A549 (cell line): ENCODE measurements around the gene CSGALNACT2. TPM values are rescaled to one million over a fixed set of nuclear protein-coding genes. Genes with fewer than 3 reads are reported as not detected.

Source experiments
- ATAC-seq, 2 experiments: fragments of 200-7000 bp in 1 of 2; fragments of >200 bp in 1 of 2; cut with Nextera tagmentation in 1 of 2; cut with Tn5 transposase in 1 of 2; 3 replicates each; pipeline versions ENCODE4 v1.8.0 to v1.9.1; 2018 to 2020; ENCODE audit warnings: mild to moderate bottlenecking in 1 of 2, moderate library complexity in 1 of 2
- CTCF ChIA-PET: fragments of 300-600 bp; sonication (Branson Sonifier 250); formaldehyde crosslinking; extraction: SDS; loops from one replicate; lab custom pipeline; 2021; ENCODE audit warnings: antibody characterized with exemption, inconsistent platforms; lab: Yijun Ruan, JAX
- POLR2A ChIA-PET: fragments of 350-600 bp; formaldehyde crosslinking; extraction: SDS; loops from one replicate; lab custom pipeline; 2021; ENCODE audit warnings: antibody characterized with exemption, inconsistent platforms; lab: Yijun Ruan, JAX
- DNase-seq, 2 experiments: peaks; one replicate each; pipeline versions ENCODE4 v3.0.0 to v3.0.0-alpha.2; 2011 to 2016; ENCODE audit warnings: low read depth in 1 of 2, low spot score in 1 of 2
- FAIRE-seq: peaks from 2 replicates; lab custom pipeline; 2011; peaks lifted over from hg19 to GRCh38; lab: Jason Lieb, UNC
- H3K27ac ChIP-seq, 2 experiments: fragments of >200 bp; sonication (Bioruptor Twin); formaldehyde crosslinking; 3 replicates each; pipeline ENCODE4 v1.5.1; 2016 to 2017
- H3K4me1 ChIP-seq: fragments of >200 bp; sonication (Bioruptor Twin); formaldehyde crosslinking; 3 replicates; pipeline ENCODE4 v1.6.1; 2016
- H3K4me2 ChIP-seq: fragments of >200 bp; sonication (Bioruptor Twin); formaldehyde crosslinking; 3 replicates; pipeline ENCODE4 v1.6.1; 2016
- H3K4me3 ChIP-seq: fragments of >200 bp; sonication (Bioruptor Twin); formaldehyde crosslinking; 3 replicates; pipeline ENCODE4 v1.5.1; 2016
- H3K9me3 ChIP-seq: fragments of >200 bp; sonication (Bioruptor Twin); formaldehyde crosslinking; 3 replicates; pipeline ENCODE4 v1.6.1; 2016
- ATOH8 ChIP-seq: fragments of 250-450 bp; sonication (Bioruptor Pico); IDR thresholded peaks from 2 replicates; pipeline ENCODE4 v1.5.0; 2020; ENCODE audit warnings: low read depth, mild to moderate bottlenecking, moderate library complexity
- BCL3 ChIP-seq: fragments of >200 bp; sonication (Bioruptor Twin); formaldehyde crosslinking; IDR thresholded peaks from 3 replicates; pipeline ENCODE4 v1.6.1; 2016
- BHLHE40 ChIP-seq: IDR thresholded peaks from 2 replicates; pipeline ENCODE4 v1.6.1; 2012; ENCODE audit warnings: low read depth, low read length, inconsistent platforms
- CEBPB ChIP-seq, 2 experiments: fragments of >200 bp in 1 of 2; sonication (Bioruptor Twin) in 1 of 2; formaldehyde crosslinking in 1 of 2; IDR thresholded peaks; 2 replicates each; pipeline ENCODE4 v1.6.1; 2012 to 2016
- E2F6 ChIP-seq: IDR thresholded peaks from 2 replicates; pipeline ENCODE4 v1.6.1; 2012; ENCODE audit warnings: low read depth, borderline replicate concordance
- EHF ChIP-seq: fragments of 250-450 bp; sonication (Bioruptor Pico); IDR thresholded peaks from 2 replicates; pipeline ENCODE4 v1.5.0; 2020; ENCODE audit warnings: mild to moderate bottlenecking
- FOSB ChIP-seq: fragments of 250-450 bp; sonication (Bioruptor Pico); IDR thresholded peaks from 2 replicates; pipeline ENCODE4 v1.5.0; 2020; ENCODE audit warnings: mild to moderate bottlenecking, moderate library complexity
- FOXS1 ChIP-seq: fragments of 250-450 bp; sonication (Bioruptor Pico); IDR thresholded peaks from 2 replicates; pipeline ENCODE4 v1.5.0; 2020; ENCODE audit warnings: mild to moderate bottlenecking, moderate library complexity
- HMGXB4 ChIP-seq: fragments of 250-450 bp; sonication (Bioruptor Pico); IDR thresholded peaks from 2 replicates; pipeline ENCODE4 v1.5.0; 2021; ENCODE audit warnings: mild to moderate bottlenecking, moderate library complexity, borderline replicate concordance
- HOXB13 ChIP-seq: fragments of 250-450 bp; sonication (Bioruptor Pico); IDR thresholded peaks from 2 replicates; pipeline ENCODE4 v1.5.0; 2020; ENCODE audit warnings: low read depth, mild to moderate bottlenecking, moderate library complexity
- JUN ChIP-seq, 2 experiments: fragments of >200 bp; sonication (Bioruptor Twin); formaldehyde crosslinking; IDR thresholded peaks; 2 replicates in 1 of 2; 3 replicates in 1 of 2; pipeline ENCODE4 v1.6.1; 2016 to 2017
- KDM5A ChIP-seq: fragments of 200-600 bp; sonication (generic); IDR thresholded peaks from 2 replicates; pipeline ENCODE4 v1.6.1; 2016; ENCODE audit warnings: antibody characterized with exemption, mild to moderate bottlenecking
- MAZ ChIP-seq: fragments of 150-350 bp; IDR thresholded peaks from 2 replicates; pipeline ENCODE4 v1.6.1; 2014; ENCODE audit warnings: antibody characterized with exemption, low read depth, low read length, borderline replicate concordance
- MYC ChIP-seq: IDR thresholded peaks from 2 replicates; pipeline ENCODE4 v1.6.1; 2012; ENCODE audit warnings: mild to moderate bottlenecking, inconsistent platforms, low read length, improper control_type of control experiment, borderline replicate concordance
- NPAS2 ChIP-seq: fragments of 250-450 bp; sonication (Bioruptor Pico); IDR thresholded peaks from 2 replicates; pipeline ENCODE4 v1.8.0; 2022; ENCODE audit warnings: mild to moderate bottlenecking, moderate library complexity, borderline replicate concordance
- NR3C1 ChIP-seq: fragments of >200 bp; sonication (Bioruptor Twin); formaldehyde crosslinking; IDR thresholded peaks from 3 replicates; pipeline ENCODE4 v1.6.1; 2017
- PHF8 ChIP-seq: fragments of 200-600 bp; sonication (generic); IDR thresholded peaks from 2 replicates; pipeline ENCODE4 v1.6.1; 2016; ENCODE audit warnings: low read depth, mild to moderate bottlenecking, antibody characterized with exemption, moderate library complexity, borderline replicate concordance
- POLR2AphosphoS2 ChIP-seq: conservative IDR thresholded peaks from 2 replicates; pipeline ENCODE4 v1.6.1; 2012; ENCODE audit warnings: low read length, improper control_type of control experiment, inconsistent platforms
- RARB ChIP-seq: fragments of 250-450 bp; sonication (Bioruptor Pico); IDR thresholded peaks from 2 replicates; pipeline ENCODE4 v1.8.0; 2021; ENCODE audit warnings: mild to moderate bottlenecking, moderate library complexity
- RCOR1 ChIP-seq: fragments of 150-350 bp; IDR thresholded peaks from 2 replicates; pipeline ENCODE4 v1.6.1; 2014; ENCODE audit warnings: antibody characterized with exemption, low read length, low read depth
- SMC3 ChIP-seq: fragments of >200 bp; sonication (Bioruptor Twin); formaldehyde crosslinking; IDR thresholded peaks from 3 replicates; pipeline ENCODE4 v1.6.1; 2018; ENCODE audit warnings: inconsistent platforms
- SREBF2 ChIP-seq: fragments of 450-650 bp; IDR thresholded peaks from 2 replicates; pipeline ENCODE4 v1.6.1; 2014; ENCODE audit warnings: mild to moderate bottlenecking, moderate library complexity
- TP53 ChIP-seq: fragments of 250-450 bp; sonication (Bioruptor Pico); IDR thresholded peaks from 2 replicates; pipeline ENCODE4 v1.5.0; 2021; ENCODE audit warnings: mild to moderate bottlenecking, moderate library complexity
- WGBS: methylation state at CpG from one replicate; pipeline ENCODE4 v1.1.6; 2017; ENCODE audit errors: missing lambda C conversion rate; 5-methylcytosine and 5-hydroxymethylcytosine counted together
- polyA plus RNA-seq, 4 experiments: library from polyadenylated mRNA; depleted of rRNA in 3 of 4; stranded (reverse); fragments of >200 nt; fragmentation: RNase III in 1 of 4; extraction: RNeasy Plus Mini Kit Qiagen cat#74134 plus additional on column Dnase treatment in 1 of 4; gene quantifications; 2 replicates in 3 of 4; 3 replicates in 1 of 4; pipeline ENCODE4 v1.2.3, GENCODE V29; 2011 to 2017

The CSGALNACT2 gene
- polyA plus RNA-seq, 2 of the 4 experiments (the other 2 are of a cell fraction) = 11.2 to 29.9 TPM

- TF ChIP-seq FOXS1 (CRISPR knock-in tag) = no peak
- no peak for TF ChIP-seq FOSB (CRISPR knock-in tag)
- no peak for TF ChIP-seq BHLHE40
- no peak for TF ChIP-seq E2F6
- no peak for TF ChIP-seq EHF (CRISPR knock-in tag)
- TF ChIP-seq, all 56 proteins: peak for 0
Observed at GRCh38 chr10:43117031-43117776, 21.0 kb upstream of the CSGALNACT2 start (continued).

GRCh38 chr10:43117777-43118583 lies 20.3 kb upstream of the CSGALNACT2 start:
- WGBS = 62% methylated on average over 18 of the region's 18 CpGs
- POLR2A ChIA-PET = no interaction called here
- TF ChIP-seq SMC3 = no peak
- TF ChIP-seq MAZ = no peak
- no peak for TF ChIP-seq POLR2AphosphoS2
- TF ChIP-seq, all 56 proteins: peak for 0
- no peak overlapping the region for H3K27ac ChIP-seq
- H3K4me3 ChIP-seq = no peak overlapping the region
- FAIRE-seq = no peak
- ATAC-seq = no peak
- CTCF ChIA-PET = interaction anchor here (1.1 to 1.6 kb wide), 3 partner anchors 8 to 18 kb away, joined by 3 to 5 read pairs (median 4); no protein-coding TSS in a partner anchor
- no peaks in the 10 kb centered on the region for H3K4me1 ChIP-seq
- DNase-seq = no peak
- H3K9me3 ChIP-seq = no peaks in the 10 kb centered on the region
- no peak overlapping the region for H3K4me2 ChIP-seq

GRCh38 chr10:43118631-43119415 lies 19.4 kb upstream of the CSGALNACT2 start:
- Histone ChIP-seq H3K4me1 (no peaks in the 10 kb centered on the region), H3K4me2 (no peak overlapping the region), H3K9me3 (no peaks in the 10 kb centered on the region), H3K27ac (no peak overlapping the region), H3K4me3 (no peak overlapping the region)
- ChIA-PET CTCF (interaction anchor here (1.1 to 1.3 kb wide), 2 partner anchors 8 to 17 kb away, joined by 3 to 5 read pairs; no protein-coding TSS in a partner anchor), POLR2A (no interaction called here)
- no peak for DNase-seq
- TF ChIP-seq RARB (no peak), MYC (no peak)
- no peak for FAIRE-seq
- WGBS = 74% methylated on average over 12 of the region's 19 CpGs
- no peak for ATAC-seq

GRCh38 chr10:43119416-43120115 lies 18.7 kb upstream of the CSGALNACT2 start:
- H3K9me3 ChIP-seq = no peaks in the 10 kb centered on the region
- ATAC-seq (no peak), DNase-seq (no peak), FAIRE-seq (no peak)
- H3K4me3 ChIP-seq = no peak overlapping the region
- ChIA-PET POLR2A (no interaction called here), CTCF (interaction anchor here (1.0 to 1.3 kb wide), 3 partner anchors 9 to 229 kb away, joined by 3 to 6 read pairs (median 5); no protein-coding TSS in a partner anchor)
- no peak overlapping the region for H3K27ac ChIP-seq
- 82% methylated on average over 19 of the region's 31 CpGs for WGBS
- no peaks in the 10 kb centered on the region for H3K4me1 ChIP-seq
- no peak overlapping the region for H3K4me2 ChIP-seq
- TF ChIP-seq JUN (IDR thresholded peaks at IDR 0.05) (no peak), BHLHE40 (no peak), HOXB13 (CRISPR knock-in tag) (no peak), CEBPB (IDR thresholded peaks at IDR 0.05) (no peak), ATOH8 (CRISPR knock-in tag) (no peak), RCOR1 (no peak), HMGXB4 (CRISPR knock-in tag) (no peak), KDM5A (no peak), NPAS2 (no peak), BCL3 (no peak), SREBF2 (no peak), NR3C1 (no peak), TP53 (CRISPR knock-in tag) (no peak), PHF8 (no peak)
